Epithelial cell of prostate (primary cell): ENCODE data around the gene BRD2.
"Not testable (repeated sequence)": the region's sequence is repeated elsewhere in the genome, so short reads cannot be mapped to it uniquely, and the experiment has no call there.

Experiments
- DNase-seq: peaks from one replicate; pipeline ENCODE4 v3.0.0-alpha.2; 2011; ENCODE audit warnings: low read depth, low spot score
- H3K27ac ChIP-seq: fragments of 450-650 bp; 2 replicates; pipeline ENCODE4 v1.5.1; 2017; ENCODE audit warnings: mild to moderate bottlenecking

Gene BRD2

DNA sequence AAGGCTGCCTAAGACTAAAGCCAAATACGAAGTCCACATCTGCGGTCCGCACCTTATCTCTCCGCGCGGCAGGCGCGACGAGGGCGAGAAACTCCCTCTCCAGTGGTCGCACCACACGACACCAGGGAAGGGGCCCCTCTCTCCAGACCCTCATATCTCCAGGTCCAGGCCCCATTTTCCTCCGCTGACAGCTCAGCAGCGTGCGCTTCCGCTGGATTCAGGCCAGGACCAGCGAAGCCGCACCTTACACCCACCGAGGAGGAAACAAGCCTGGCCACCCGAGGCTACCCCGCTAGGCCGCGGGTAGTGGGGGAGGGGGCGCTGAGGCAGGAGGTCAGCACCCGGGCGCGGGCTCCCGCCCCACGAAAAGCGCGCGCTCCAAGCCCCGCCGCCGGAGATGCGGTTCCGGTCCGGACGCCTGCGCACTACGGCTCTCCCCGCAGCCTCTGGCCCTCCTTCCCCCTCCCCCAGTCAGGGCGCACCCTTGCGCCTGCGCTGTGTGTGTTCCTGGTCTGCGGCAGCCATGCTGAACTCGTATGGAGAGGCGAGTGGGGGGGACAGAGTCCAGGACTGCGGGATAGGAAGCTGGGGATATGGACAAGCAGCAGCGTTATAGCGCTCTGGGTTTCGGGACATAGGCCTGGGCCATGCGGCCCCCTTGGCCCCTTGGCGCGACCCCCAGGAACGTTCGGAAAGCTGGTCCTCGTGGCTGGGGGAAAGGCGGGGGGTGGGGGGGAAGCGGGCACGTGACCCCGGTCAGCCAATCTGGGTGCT lies at the start of gene BRD2:
BRD2 (plus strand) TSS at position 502 of the 774 bp plus-strand sequence. CDS start 4,305 bp downstream, outside the sequence.
- peak; percentile 74 for DNase-seq
- peak within 1 kb of the TSS; percentile 100 for H3K27ac ChIP-seq

DNA sequence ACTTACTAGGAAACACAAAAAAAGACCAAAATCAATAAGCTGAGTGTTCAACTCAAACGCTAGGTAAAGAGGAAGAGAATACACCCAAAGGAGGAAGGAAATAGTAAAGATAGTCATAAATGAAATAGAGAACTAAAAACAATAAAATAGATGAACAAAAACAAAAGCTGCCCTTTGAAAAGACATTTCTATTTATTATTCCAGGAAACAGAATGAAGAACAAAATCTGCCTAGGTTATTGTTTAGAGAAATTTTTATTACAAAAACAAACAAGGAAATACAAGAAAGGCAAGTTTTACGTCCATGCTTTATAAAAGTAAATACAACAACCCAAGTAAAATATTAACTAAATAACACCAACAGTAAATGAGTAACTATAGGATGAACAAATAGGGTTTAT lies 47.7 kb upstream of the BRD2 start:
- DNase-seq = no peak
- no peak overlapping the region for H3K27ac ChIP-seq

DNA sequence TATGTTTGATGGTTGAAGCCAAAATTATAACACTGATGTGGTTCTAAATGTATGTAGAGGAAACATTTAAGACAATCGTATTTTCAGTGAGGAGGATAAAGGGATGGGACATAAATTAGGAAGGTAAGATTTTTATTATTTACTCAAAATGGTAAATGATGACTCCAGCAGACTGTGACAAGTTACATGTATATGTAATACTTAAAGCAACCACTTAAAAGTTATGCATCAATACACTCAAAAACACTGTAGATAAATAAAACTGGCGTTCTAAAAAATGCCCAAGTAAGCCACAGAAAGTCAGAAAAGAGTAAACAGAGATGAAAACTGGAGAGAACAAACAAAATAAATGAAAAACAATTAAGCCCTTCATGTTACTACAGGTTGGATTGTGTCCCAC lies 46.3 kb upstream of the BRD2 start:
- no peak for DNase-seq
- H3K27ac ChIP-seq = no peak overlapping the region

DNA sequence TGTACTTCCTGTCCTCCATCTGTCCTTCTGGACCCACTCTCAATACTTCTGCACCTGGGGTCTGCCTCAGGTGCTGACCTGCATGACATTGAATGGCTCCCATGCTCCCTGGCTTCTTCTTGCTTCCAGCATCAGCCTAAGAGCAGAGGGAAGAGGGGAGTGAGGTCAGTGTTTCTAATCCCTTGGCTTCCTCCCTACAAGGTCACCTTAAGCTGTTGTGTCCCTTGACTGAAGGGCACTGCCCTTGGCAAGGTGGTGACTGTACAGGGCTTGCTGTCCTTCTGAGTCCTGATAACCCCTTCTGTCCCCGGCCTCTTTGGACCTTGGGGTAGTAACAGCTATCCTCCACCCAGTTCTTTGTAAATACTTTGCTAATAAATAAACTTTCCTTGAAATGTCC lies 37.2 kb upstream of the BRD2 start:
- no peak overlapping the region for H3K27ac ChIP-seq
- no peak for DNase-seq

DNA sequence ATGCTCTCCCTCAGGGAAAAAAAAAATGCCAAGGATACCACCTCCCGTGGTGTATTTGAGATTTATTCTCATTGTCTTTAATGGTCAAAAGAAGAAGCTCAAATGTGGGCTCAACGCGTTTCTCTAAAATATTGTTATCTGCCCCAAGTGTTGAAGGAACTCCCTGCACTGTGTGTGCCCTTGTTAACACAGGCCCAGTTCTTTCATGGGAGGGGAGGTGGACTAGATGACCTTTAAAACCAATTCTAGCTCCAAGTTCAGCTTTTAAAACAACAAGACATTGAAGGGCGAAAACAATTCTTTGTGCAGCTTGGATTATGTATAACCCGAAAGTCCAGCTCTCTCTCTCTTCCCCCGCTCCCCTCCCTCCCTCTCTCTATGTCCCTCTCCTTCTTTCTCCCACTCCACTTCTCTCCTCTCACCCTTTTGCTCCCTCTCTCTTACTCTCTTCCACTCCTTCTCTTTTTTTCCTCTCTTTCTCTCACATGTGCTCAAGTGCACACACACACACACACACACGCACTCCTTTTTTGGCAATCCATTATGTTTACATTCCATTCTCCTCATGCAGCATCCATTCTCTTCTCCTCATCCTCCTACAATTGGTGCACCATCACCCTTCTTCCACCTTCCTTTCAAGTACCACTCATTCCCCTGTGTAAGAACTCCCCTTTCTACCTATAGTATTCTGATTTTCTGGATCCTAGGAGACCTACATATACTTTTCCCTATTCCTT lies 36.1 kb upstream of the BRD2 start:
- no peak overlapping the region for H3K27ac ChIP-seq
- no peak for DNase-seq

DNA sequence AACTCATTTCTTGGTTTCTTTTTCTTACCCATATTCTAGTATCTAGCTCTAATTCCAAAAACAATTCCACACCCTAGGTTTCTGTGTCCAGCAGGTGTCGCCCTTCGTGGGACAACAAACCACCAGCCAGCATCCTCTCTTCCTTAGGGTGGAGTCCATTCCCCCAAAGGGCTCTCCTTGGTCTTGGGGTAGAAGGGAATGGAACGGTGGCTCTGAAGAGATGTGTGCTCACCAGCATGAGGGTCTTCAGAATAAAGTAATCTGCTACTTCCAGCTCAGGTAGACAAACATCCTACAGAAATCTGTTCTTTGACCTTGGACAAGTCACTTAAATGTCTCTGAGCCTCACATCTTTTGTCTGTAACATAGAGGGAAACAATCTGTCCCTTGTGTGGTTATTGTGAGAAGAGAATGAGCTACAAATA lies 34.7 kb upstream of the BRD2 start:
- no peak for DNase-seq
- H3K27ac ChIP-seq = no peak overlapping the region

DNA sequence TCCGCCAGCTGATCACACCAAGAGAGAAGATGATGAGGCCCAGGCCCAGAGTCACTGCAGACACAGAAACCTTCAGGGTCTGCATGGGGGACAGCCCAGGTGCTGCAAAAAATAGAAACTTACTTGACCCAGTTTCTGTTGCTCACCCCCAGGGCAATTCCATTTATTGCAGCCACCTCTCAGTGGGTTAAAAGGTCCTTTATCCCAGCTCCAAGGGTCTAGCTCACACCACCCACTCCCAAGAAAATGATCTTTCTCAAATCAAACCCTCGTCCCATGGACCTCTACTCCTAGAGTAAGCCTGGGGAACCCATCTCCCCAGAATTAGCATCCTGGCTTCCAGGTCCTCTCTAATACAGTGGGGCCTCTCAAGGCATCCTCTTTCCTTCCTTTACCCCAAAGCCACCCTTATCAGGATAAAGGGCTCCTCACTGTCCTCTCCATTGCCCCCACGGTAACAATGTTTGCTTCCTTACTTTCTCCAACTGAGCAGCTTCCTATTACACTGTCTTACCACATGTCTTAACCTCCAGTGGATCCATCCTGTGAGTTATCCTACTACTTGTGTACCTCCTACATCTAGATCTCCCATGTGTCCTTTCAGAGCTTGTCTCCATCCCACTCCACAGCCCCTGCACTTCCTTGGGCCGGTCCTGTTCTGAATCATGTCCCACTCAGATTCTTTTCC lies 32.7 kb upstream of the BRD2 start:
- no peak for DNase-seq
- H3K27ac ChIP-seq = no peak overlapping the region

DNA sequence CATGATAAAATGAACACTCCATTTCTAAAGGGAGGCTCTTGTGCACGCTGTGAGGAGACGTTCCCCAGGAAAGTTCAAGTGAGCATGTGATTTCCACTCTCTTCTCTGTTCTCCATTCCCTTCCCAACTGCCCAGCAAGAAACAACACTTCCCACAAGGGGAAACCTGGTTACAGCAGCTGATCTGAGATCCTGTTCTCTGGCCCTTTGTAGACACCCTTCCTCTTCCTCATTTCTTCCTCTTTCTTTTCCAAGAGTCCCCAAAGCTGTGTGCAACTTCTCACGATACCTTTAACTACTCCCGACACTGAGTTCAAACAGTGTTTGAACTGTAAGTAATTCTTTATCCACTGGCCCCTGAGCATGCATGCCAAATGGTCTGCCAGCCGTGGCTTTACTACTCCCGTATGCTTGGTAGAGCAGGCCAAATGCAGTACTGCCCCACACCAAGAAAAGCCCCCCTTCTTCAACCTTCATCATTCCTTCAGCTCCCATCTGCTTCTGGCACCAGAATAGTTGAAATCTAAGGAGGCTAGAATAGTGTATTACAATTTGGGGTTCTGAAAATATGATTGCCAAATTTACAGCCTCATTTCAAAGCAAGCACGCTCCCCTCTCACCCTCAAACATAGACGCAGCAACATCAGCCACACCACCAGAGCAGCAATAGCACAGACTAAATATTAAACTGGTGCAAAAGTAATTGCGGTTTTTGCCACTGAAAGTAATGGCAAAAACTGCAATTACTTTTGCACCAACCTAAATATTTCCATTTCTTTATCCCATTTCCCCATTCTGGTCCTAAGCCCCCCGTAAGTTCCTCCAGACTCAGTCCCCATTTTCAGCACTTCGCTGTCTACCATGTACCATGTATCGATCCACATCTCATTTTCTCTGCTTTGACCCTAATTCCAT lies 31.9 kb upstream of the BRD2 start:
- no peak overlapping the region for H3K27ac ChIP-seq

DNA sequence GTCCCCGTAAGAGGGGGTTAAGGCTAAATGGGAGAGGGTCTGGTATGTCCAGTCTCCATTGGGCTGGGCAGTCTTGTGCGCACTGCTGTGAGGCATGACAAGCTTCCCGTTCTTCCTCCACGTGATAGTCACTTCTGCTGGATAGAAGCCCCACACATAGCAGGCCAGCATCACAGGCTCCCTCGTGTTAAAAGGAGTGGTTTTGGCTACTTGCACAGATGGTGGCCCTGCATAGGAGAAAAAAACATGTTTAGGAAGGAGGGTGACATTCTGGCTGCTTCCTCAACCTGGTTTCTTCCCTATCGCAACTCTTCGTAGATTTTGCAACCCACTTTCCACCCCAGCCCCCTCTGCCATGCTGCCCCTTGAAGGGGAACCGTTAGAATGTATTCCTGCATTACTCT lies 31.2 kb upstream of the BRD2 start:
- no peak overlapping the region for H3K27ac ChIP-seq
- DNase-seq = no peak

More for the DNA sequence above, 31.9 kb upstream of the BRD2 start:
- no peak for DNase-seq

DNA sequence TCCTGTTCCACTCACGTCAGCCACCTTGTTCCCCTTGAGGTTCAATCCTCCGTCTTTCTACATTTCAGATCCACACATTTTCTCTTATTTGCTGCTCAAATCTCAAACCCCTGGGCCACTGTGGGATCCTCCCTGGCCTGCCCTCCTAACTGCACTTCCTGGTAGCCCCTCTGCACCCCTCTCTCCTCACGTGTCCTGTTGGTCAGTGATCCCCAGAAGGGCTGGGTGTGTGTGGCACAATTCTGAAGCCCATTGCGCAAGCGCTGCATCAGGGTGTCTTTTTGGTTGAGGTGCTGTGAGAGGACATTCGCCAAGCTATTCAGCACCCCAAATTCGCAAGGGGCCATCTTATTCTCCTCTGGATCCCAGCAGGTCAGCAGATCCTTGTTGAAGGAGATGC lies 29.9 kb upstream of the BRD2 start:
- no peak for DNase-seq

DNA sequence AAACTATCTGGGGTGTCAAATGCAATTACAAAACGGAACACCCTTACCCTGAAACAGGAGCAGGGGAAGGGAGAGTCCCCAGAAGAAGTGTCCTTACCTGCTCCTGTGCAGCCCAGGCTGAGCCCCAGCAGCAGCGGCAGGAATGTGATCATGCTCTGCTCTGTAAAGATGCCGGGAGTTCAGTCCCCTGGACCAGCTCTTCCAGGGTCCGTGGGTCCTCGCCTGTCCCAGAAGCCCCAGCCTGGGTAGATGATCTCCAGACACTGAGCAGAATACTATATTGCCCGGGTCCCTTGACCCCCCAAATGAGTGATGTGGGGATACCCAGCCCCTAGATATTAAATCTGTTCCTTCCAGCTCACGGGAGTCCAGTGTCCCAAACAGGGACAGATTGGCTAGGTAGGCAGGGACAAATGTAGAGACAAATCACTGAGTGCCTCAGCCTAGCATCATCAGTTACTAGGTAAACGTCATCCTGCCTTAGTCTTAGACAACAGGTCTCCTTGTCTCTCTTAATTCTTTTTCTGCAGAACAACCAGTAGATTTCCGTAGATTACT lies 27.7 kb upstream of the BRD2 start, which contains the start of gene HLA-DMB:
HLA-DMB (minus strand) TSS at position 373 of the 558 bp plus-strand sequence; CDS start at position 152, 221 bp downstream.
- no peak within 1 kb of the TSS for H3K27ac ChIP-seq
- DNase-seq = no peak

More for the DNA sequence above, 29.9 kb upstream of the BRD2 start:
- H3K27ac ChIP-seq = no peak overlapping the region

DNA sequence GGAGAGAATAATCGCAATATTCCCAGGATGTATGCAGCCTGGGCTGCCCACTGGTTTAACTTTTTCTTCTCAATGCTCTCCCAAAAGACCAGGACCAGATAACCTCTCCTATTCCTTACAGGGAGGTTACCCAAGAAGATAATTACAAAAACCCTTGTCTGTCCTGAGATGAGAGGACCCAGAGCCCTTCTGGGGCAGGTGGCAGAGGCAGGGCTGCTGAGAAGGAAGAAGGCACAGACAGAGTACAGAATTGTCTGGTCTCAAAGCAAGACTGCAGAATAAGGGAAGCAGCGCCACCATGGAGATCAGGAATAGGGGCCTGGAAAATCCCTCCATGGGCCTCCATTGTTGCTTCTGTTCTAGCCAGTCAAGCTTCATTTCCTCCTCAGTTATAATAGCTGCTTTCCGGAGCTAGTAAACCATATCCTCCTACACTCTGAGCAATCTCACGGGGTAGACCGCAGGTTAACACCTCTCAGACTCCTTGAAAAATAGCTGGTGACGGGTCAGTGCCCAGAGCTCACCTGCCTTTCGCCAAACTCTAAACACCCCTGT lies 27.1 kb upstream of the BRD2 start:
- no peak for DNase-seq
- H3K27ac ChIP-seq = no peak overlapping the region

DNA sequence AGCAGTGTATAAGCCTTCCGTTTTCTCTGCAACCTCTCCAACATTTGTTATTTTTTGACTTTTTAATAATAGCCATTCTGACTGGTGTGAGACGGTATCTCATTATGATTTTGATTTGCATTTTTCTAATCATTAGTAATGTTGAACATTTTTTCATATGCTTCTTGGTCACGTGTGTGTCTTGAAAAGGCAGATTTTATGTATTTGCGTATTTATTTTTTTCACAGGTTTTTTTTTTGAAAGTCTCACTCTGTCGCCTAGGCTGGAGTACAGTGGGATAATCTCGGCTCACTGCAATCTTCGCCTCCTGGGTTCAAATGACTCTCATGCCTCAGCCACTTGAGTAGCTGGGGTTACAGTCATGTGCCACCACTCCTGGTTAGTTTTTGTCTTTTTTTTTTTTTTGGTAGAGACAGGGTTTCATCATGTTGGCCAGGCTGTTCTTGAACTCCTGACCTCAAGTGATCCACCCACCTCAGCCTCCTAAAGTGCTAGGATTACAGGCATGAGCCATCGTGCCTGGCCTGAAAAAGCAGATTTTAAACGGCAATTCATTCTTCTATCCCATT lies 25.8 kb upstream of the BRD2 start:
- DNase-seq, H3K27ac ChIP-seq: not testable (repeated sequence)

DNA sequence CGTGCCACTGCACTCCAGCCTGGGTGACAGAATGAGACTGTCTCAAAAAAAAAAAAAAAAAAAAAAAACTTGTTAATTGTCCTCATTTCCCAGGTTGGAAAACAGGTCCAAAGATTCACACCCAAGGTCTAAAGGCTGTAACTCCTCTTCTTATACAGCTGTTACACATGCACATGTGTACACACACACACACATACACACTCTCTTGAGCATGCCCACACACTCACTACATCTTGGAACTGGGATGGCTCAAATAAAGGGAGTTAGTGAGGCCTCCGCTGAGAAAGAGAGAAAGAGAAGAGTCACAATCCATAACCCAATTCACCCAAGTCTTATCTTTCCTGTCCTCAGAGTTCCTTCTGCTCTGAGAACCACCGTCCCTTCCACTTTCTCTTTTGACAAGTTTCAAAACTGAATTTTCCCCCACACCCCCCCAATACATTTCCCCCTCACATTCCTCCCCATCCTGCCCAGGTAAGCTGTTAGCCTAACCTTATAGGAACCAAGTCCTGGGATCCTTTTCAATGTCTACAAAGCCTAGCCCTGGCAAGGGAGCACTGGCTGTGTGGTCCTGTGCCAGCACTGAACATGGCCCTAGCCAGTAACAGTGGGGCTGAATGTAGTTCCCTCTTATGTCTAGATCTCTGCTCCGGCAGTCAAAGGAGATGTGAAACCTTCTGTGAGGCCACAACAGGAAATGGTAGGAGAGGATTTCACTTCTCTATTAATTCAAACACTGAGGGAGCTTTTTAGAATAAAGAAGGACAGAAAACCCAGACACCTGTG lies 24.3 kb upstream of the BRD2 start:
- H3K27ac ChIP-seq = no peak overlapping the region
- DNase-seq = no peak

DNA sequence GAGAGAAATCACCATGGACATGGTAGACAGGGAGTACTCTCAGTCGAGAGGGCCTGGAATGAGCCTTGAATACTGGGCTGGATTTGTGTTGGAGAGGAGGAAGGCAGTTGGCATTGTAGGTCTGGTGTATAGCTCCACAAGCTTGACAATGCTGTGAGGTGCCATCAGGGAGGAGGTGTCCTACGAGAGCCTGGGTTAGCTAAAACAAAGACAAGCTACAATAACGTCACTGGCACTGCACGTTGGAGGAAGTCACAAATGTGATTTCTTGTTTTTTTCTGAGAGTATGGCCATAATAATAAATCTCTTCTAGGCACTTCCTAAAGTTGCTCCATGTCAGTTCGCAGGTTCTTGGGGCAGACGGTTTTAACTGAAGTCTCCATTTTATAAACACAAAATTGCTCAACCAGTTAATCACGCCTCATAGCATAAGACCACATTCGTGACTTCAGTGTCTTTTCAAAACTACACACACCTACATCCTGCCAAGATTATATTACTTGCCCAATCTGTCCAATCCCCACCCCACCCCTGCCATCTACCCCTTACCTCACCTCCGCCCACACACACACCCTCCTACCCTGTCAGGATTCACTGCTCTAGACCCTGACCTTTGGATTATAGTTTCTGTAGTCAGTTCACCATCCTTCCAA lies 23.2 kb upstream of the BRD2 start:
- H3K27ac ChIP-seq = no peak overlapping the region
- DNase-seq = no peak

DNA sequence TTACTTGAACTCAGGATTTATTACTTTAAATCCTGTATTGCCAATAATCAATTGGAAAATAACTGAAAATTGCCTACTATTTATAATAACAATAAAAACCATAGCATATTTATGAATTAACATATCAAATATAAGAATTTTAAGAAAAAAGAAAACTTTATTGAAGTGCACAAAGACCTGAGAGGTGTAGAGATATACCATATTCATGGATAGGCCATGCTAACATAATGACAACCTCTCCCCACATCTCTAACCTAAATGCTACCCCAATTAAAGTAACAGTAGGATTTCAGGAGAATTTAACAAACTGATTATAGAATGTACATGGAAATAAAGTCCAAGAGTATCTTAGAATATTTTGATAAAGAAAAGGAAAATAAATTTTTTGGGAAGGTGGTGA lies 22.4 kb upstream of the BRD2 start:
- no peak for DNase-seq

DNA sequence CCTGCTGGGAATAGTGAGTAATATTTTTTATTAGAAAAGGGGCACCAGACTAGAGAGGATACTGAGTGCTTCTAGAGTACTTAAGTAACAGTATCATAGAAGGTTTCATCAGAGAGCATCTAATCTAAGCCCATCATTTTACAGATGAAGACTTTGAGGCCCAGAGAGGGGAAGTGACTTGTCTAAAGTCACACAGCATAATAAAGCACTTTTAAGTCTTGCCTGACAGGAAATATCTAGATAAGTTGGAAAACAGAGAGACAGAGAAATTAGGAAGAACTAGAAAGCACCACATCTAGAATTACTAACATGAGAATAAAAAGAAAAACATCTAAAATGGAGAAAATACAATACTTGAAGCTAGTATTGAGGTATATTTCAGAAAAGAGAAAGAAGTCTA lies 21.5 kb upstream of the BRD2 start:
- no peak overlapping the region for H3K27ac ChIP-seq
- DNase-seq = no peak

More for the DNA sequence above, 22.4 kb upstream of the BRD2 start:
- no peak overlapping the region for H3K27ac ChIP-seq
